GM10266 (cell line): ENCODE data around the gene TFE3.

Experiments used
- DNase-seq: peaks from one replicate; pipeline ENCODE4 v3.0.0; 2012; ENCODE audit errors: extremely low spot score
- TF ChIP-seq, protein P1 (sequence below): IDR thresholded peaks from 2 replicates; pipeline ENCODE4 v1.5.1; 2012; ENCODE audit warnings: mild to moderate bottlenecking, low read depth; ENCODE audit not compliant: control insufficient read depth, insufficient read depth; ENCODE audit errors: missing control alignments

The TFE3 gene

DNA sequence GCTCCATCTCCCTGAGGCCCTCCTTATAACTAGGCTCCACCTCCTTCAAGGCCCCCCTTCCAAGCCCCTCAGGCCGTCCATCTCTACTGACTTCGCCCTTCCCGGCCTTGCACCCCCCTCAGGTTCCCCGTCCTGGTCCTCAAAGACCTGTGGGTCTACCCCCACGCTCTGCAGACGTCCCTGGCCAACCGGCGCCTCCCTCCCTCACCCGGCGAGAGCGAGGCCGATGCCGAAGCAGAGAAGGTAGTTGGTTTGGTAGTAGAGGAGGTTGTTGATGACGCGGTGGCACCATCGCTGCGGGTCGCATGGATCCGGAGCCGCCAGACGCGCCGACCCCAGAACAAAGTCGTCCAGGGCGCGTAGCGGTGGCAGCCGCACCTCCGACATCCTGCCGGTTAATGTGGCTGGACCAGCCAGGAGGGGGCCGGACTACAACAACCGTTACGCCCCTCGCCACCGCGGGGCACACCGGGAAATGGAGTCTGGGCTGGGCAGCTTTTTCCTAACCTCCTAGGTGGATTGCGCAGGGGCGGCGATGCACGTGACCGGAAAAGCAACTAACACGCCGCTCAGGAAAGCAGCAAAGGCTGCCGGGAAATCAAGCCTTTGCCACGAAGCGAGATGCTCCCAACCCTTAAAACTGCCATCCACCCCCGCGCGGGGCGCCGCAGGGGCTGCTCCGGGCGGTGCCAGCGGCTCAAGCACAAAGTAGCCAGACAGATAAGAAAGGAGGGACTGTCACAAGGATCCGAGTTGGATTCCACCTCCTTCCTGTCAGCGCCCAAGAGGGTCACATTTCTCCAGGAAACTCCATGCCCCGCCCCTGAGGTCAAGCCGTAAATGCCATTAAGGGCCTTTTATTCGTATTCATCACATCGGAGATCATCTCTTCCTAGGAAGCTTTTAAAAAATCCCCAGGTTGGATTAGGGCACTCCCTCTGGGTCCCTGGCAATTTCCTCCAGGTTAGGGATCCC is 30.7 kb upstream of the TFE3 start, which contains the start of gene PRAF2:
Gene PRAF2 (minus strand): TSS at position 402 of the 975 bp plus-strand sequence. CDS start 15 bp downstream, at position 387.
- TF ChIP-seq, protein P1, sequence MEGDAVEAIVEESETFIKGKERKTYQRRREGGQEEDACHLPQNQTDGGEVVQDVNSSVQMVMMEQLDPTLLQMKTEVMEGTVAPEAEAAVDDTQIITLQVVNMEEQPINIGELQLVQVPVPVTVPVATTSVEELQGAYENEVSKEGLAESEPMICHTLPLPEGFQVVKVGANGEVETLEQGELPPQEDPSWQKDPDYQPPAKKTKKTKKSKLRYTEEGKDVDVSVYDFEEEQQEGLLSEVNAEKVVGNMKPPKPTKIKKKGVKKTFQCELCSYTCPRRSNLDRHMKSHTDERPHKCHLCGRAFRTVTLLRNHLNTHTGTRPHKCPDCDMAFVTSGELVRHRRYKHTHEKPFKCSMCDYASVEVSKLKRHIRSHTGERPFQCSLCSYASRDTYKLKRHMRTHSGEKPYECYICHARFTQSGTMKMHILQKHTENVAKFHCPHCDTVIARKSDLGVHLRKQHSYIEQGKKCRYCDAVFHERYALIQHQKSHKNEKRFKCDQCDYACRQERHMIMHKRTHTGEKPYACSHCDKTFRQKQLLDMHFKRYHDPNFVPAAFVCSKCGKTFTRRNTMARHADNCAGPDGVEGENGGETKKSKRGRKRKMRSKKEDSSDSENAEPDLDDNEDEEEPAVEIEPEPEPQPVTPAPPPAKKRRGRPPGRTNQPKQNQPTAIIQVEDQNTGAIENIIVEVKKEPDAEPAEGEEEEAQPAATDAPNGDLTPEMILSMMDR: no peak
- peak; percentile 91 for DNase-seq

DNA sequence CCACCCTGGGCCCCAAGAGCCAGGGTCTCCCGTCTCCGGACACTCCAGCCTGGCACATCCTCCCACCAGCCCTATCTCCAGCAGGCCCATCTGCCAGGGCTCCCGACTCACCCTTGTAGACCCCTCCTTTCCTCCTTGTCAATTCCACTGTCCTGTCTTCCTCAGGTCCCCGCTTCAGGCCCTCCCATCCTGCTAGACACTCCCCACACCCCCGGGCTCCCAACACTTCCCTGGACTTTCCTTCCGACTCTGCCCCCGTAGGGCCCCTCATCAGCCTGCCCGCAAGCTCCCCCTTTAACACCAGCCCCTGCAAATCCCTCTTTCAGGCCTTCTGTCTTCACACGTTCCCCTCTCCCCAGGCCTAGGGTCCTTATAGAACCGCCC is 29.5 kb upstream of the TFE3 start:
- TF ChIP-seq, protein P1: no peak
- no peak for DNase-seq

DNA sequence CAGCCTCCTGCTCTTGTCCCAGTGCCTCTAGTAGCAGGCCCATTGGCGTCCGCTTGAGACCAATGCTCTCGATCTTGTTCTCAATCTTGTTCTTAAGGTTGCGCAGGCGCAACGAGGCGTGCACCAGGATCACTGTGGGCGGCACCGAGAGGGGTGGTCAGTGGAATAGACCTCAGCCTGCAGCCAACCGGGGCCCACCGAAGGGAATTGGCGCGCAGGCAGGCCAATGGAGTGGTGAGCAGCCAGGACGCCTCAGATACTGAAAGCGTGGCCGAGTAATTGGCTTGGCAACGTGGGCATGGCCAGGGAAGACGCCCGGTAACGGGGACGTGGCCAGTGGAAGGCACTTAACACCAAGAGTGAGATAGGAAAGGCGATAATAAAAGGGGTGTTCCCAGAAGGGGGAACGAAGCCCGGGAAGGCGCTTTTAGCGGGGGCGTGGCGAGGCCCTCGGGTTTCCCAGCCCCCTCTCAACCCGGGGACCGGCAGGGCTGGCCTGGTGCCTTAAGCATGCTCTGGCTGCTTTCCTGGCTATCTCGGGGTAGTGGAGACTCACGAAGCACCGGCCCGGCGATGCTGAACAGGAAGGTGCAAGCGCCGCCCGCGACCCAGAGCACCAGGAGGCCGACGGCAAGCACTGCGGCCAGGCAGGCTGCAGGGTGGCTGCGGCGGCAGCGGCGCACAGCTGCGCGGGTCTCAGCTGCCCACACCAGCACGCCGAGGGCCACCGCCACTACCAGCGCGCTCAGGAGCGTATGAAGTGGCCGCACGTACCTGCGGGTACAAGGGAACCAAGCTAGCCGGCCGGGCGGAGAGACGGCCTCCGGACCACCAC is 28.9 kb upstream of the TFE3 start:
- DNase-seq: no peak
- TF ChIP-seq, protein P1: no peak

DNA sequence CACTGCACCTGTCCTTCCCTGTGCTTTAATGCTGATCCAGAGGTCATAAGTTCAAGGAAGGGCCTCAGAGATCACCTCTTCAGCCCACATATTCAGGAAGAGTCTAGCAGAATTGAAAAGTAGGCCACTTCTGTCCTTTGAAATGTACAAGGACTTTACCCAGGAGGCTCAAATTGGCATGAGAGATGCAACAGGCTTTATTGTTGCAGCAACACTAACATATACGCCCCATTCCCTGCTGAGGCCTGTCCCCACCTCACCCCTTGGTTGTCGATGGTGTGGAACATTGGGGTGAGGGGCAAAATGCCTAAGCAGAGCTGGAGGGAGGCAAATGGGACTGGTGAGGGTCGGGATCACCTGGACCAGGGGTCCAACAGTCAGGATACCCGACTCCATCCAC is 27.8 kb upstream of the TFE3 start:
- TF ChIP-seq, protein P1: no peak
- no peak for DNase-seq

DNA sequence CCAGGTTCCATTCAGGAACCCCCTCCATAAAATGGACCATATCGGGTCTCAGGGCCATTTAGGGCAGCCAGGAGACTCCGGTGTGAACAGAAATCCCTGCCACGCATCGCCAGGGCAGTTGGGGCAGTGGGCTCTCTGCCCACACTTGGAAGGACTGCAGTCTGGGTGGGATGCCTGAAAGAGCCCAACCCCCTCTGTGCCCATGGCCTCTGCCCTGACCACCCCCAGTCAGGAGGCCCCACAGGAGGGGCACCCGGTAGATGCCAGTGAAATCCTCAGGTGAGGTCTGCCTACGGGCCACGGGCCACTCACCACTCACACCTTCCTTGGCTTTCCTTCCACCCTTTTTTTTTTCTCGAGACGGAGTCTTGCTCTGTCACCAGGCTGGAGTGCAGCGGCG is 25.9 kb upstream of the TFE3 start:
- no peak for DNase-seq
- TF ChIP-seq, protein P1: no peak

DNA sequence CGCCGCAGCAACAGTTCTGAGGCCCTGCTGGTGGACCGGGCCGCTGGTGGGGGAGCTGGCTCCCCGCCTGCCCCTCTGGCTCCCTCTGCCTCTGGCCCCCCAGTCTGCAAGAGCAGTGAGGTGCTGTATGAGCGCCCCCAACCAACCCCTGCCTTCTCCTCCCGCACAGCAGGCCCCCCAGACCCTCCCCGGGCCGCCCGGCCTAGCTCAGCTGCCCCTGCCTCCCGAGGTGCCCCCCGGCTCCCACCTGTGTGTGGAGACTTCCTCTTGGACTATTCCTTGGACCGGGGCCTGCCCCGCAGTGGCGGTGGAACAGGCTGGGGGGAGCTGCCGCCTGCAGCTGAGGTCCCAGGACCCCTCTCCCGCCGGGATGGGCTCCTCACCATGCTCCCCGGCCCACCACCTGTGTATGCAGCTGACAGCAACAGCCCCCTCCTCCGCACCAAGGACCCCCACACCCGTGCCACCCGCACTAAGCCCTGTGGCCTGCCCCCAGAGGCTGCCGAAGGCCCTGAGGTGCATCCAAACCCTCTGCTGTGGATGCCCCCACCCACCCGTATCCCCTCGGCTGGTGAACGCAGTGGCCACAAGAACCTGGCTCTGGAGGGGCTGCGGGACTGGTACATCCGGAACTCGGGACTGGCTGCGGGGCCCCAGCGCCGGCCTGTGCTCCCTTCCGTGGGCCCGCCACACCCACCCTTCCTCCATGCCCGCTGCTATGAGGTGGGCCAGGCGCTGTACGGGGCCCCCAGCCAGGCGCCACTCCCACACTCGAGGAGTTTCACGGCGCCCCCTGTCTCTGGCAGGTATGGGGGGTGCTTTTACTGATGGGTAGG is 24.3 kb upstream of the TFE3 start:
- no peak for DNase-seq
- TF ChIP-seq, protein P1: no peak
